Heart left ventricle (tissue), 16 donors: Measurements from ENCODE around the gene PPRC1. TPM values are rescaled to one million over a fixed set of nuclear protein-coding genes. Genes with fewer than 3 reads are reported as not detected.
A peak's percentile ranks its signal among the peaks of the same experiment; 100 is the strongest.
"Not testable (repeated sequence)": the region's sequence is repeated elsewhere in the genome, so short reads cannot be mapped to it uniquely, and the experiment has no call there.

ENCODE experiments used
- ATAC-seq, 4 donors: fragments of 200-7000 bp; cut with Tn5 transposase; one replicate each; pipeline ENCODE4 v1.9.1; 2020 to 2022; ENCODE audit warnings: moderate library complexity in 4 of 4, mild to moderate bottlenecking in 3 of 4, moderate number of reproducible peaks in 1 of 4
- DNase-seq, 5 donors: peaks; one replicate each; pipeline ENCODE4 v3.0.0-alpha.2; 2020
- H3K27ac ChIP-seq, 12 donors: fragments of 200-600 bp; sonication (generic) in 4 of 12; one replicate each; pipeline versions ENCODE4 v1.5.0 to v1.8.0; 2016 to 2022; ENCODE audit warnings: mild to moderate bottlenecking in 2 of 12
- H3K27me3 ChIP-seq, 9 donors: fragments of 200-600 bp; sonication (generic) in 2 of 9; one replicate each; pipeline versions ENCODE4 v1.5.1 to v1.8.0; 2016 to 2022; ENCODE audit warnings: mild to moderate bottlenecking in 3 of 9
- H3K36me3 ChIP-seq, 9 donors: fragments of 200-600 bp; sonication (generic) in 2 of 9; one replicate each; pipeline versions ENCODE4 v1.5.0 to v1.8.0; 2018 to 2022; ENCODE audit warnings: mild to moderate bottlenecking in 2 of 9
- H3K4me1 ChIP-seq, 12 donors: fragments of 200-600 bp; sonication (generic) in 4 of 12; one replicate each; pipeline versions ENCODE4 v1.5.0 to v1.8.0; 2016 to 2022; ENCODE audit warnings: mild to moderate bottlenecking in 3 of 12
- H3K4me3 ChIP-seq, 12 donors: fragments of 200-600 bp; sonication (generic) in 4 of 12; one replicate each; pipeline versions ENCODE4 v1.5.0 to v1.8.0; 2017 to 2022; ENCODE audit warnings: mild to moderate bottlenecking in 9 of 12, moderate library complexity in 4 of 12
- H3K9me3 ChIP-seq, 12 donors: fragments of 200-600 bp; sonication (generic) in 4 of 12; one replicate each; pipeline versions ENCODE4 v1.5.0 to v1.8.0; 2016 to 2022; ENCODE audit warnings: mild to moderate bottlenecking in 1 of 12
- POLR2A ChIP-seq, 2 donors: fragments of 450-650 bp; IDR thresholded peaks; one replicate each; pipeline ENCODE4 v1.6.1; 2017; ENCODE audit warnings: antibody characterized with exemption in 2 of 2, mild to moderate bottlenecking in 2 of 2, moderate library complexity in 2 of 2
- WGBS, 4 donors: extraction: QIAGEN DNeasy Blood & Tissue Kit in 2 of 4; methylation state at CpG; one replicate each; pipeline versions ENCODE4 v1.1.5 to v1.1.7; 2013 to 2018; 5-methylcytosine and 5-hydroxymethylcytosine counted together
- intact Hi-C, 10 donors: fragments of 100-400 bp; cut with DNase I; formaldehyde crosslinking; loops; one replicate each; pipeline versions ENCODE4 v1.11.1 to v1.14.2; 2022
- polyA plus RNA-seq, 2 donors: library from polyadenylated mRNA; stranded (reverse); fragments of 200-250 nt; gene quantifications; one replicate each; pipeline ENCODE4 v1.2.3, GENCODE V29; 2013
- total RNA-seq, 9 donors: library from RNA; depleted of rRNA in 2 of 9; stranded (reverse); fragments of >200 nt in 2 of 9; fragmentation: NEBNext Ultra II Directional in 3 of 9; extraction: Animal tissue kit (Norgen Biotek cat#: 25700) in 3 of 9; gene quantifications; one replicate each; pipeline versions ENCODE4 v1.1.0 to v1.2.4, GENCODE V29; 2016 to 2023
- TF ChIP-seq, protein P1 (sequence below), 12 donors: fragments of 200-600 bp; sonication (generic) in 4 of 12; IDR thresholded peaks; one replicate each; pipeline versions ENCODE4 v1.5.0 to v1.8.0; 2018 to 2022; ENCODE audit warnings: antibody characterized with exemption in 12 of 12, mild to moderate bottlenecking in 5 of 12
- donor health status: ischemic (EF 13 %, LVEDD 7.1; RV severe dilation, severe dysfunction).
- donor health status: healthy with polysubstance abuse.
- donor health status: DM: no; HTN: yes; CAD: no.
- donor health status: DM: no; HTN: no; CAD: no.
- donor health status: ischemic (EF 25% LVEDD 6.9; RV normal size, moderate dysfunction).
- donor health status: ischemic (EF 25% LVEDD 5.7; RV mildly dilated, moderate dysfunction).
- donor health status: healthy.
- donor health status: DM: yes; HTN: yes; CAD: no.
- donor health status: ischemic (EF 35%, LVEDD 5.7; RV mildly dilated, moderate dysfunction).
- donor health status: nonischemic (EF 11% LVEDD 7.7; RV severe dilation, severe dysfunction).
- donor health status: DM: yes; HTN: yes; CAD: no.
- donor health status: PGD.
- donor health status: ischemic (EF 29% LVEDD 5.4; RV normal size, mild dysfunction).
- donor health status: nonischemic (EF 23%, LVEDD 6.1; RV moderate dilation, normal function).

PPRC1 gene
- total and polyA plus RNA-seq, 11 donors, result 10.0 to 21.5 (median 14.9) TPM

DNA sequence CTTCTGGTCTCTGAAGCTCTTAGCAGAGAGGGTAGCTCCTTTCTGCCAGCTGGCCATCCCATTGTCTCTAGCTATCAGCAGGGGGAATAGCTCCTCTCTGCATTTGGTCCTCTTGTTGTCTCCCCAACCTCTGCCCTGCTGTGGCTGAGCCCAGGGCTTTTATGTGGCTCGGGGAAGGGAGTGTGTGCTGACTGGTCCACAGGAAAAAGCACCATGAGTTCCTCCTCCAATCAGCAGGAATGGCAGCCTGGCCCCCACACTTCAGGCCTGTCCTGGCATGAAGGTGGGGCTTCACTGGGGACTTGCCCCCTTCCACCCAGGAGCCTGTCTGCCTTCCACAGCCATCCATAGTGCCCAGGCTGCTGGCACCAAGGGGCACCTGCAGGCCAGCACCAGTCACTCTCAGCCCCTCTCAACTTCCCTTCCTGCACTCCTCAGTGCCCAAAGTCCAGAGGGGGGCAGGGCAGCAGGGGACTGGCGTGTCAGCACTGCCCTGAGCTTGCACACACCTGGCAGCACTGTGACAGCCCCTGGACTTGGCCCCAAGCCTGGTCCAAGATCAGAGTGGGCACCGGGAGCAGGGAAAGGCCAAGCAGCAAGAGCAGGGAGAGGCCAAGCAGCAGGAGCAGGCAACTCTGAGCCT lies 55.6 kb downstream of the PPRC1 start:
- Histone ChIP-seq H3K4me3 (no peak overlapping the region), H3K4me1 (peaks cover 0 to 19% (median 0%) of the 10 kb centered on the region in 12 donors), H3K27me3 (no peaks in the 10 kb centered on the region), H3K27ac (no peak overlapping the region), H3K9me3 (peaks cover 0 to 3% (median 0%) of the 10 kb centered on the region in 12 donors), H3K36me3 (no peaks in the 10 kb centered on the region)
- no peak for DNase-seq
- peak in 1 of 4 donors; percentile 44 for ATAC-seq
- TF ChIP-seq, protein P1, sequence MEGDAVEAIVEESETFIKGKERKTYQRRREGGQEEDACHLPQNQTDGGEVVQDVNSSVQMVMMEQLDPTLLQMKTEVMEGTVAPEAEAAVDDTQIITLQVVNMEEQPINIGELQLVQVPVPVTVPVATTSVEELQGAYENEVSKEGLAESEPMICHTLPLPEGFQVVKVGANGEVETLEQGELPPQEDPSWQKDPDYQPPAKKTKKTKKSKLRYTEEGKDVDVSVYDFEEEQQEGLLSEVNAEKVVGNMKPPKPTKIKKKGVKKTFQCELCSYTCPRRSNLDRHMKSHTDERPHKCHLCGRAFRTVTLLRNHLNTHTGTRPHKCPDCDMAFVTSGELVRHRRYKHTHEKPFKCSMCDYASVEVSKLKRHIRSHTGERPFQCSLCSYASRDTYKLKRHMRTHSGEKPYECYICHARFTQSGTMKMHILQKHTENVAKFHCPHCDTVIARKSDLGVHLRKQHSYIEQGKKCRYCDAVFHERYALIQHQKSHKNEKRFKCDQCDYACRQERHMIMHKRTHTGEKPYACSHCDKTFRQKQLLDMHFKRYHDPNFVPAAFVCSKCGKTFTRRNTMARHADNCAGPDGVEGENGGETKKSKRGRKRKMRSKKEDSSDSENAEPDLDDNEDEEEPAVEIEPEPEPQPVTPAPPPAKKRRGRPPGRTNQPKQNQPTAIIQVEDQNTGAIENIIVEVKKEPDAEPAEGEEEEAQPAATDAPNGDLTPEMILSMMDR (IDR thresholded peaks at IDR 0.05), result no peak
- no peak for TF ChIP-seq POLR2A (IDR thresholded peaks at IDR 0.05)
- intact Hi-C loops, result no loop called here
- WGBS, 4 donors, result 66 to 86% (median 77%) methylated on average over 2 to 3 of the region's 3 CpGs

DNA sequence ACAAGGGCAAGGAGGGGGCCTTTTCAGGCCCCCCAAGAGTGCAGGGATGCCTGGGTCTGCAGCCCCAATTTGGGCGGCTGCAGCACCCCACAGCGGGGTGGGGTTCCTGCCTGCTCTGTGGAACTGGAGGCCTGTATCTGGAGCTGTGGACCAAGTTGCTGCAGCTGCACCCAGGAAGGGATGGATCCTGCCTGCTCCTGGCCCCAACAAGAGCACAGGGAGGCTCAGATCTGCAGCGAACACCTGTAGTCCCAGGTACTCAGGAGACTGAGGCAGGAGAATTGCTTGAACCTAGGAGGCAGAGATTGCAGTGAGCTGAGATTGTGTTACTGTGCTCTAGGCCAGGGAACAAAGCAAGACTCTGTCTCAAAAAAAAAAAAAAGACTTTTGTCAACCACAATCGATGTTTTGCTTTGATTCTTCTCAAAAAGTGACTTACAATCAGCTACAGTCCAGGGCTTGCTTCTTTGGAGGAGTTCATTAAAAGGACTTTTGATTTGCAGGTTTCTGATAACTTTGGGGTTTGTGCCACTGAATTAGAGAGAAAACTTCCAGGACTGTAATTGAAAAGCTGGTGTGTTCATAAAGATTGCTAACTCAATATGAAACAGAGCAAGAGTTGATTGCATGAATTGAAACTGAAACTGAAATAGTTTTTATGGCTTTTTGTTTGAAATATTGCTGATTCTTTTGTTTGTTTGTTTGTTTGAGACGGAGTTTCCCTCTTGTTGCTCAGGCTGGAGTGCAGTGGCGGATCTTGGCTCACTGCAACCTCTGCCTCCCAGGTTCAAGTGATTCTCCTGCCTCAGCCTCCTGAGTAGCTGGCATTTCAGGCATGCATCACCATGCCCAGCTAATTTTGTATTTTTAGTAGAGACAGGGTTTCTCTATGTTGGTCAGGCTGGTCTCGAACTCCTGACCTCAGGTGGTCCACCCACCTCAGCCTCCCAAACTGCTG lies 56.4 kb downstream of the PPRC1 start:
- Histone ChIP-seq H3K4me3 (peak overlapping the region in 1 of 12 donors; percentile 13), H3K4me1 (peaks cover 0 to 19% (median 0%) of the 10 kb centered on the region in 12 donors)
- intact Hi-C loops, result not testable (repeated sequence)

DNA sequence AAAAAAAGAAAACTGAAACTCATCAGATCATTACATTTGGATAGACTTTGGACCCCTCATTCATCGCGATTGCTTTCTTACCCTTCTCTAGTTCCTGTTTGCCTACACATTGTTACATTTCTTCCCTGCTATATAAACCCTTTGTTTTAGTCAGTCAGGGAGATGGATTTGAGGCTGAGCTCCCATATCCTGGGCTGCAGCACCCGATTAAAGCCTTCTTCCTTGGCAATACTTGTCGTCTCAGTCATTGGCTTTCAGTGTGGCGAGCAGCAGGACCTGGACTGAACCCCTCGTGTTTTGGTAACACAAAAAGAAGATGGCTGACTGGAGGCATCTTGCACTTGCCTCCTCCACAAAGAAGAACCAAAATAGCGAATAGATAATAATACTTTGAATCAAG lies 59.1 kb downstream of the PPRC1 start:
- no peak overlapping the region for H3K4me3 ChIP-seq
- no peaks in the 10 kb centered on the region for H3K27me3 ChIP-seq
- peaks cover 0 to 3% (median 0%) of the 10 kb centered on the region in 12 donors for H3K9me3 ChIP-seq
- DNase-seq (no peak), ATAC-seq (no peak)
- no peak overlapping the region for H3K27ac ChIP-seq
- WGBS, 4 donors, result 75 to 81% (median 76%) methylated on average over 7 of the region's 7 CpGs
- no peak for TF ChIP-seq POLR2A (IDR thresholded peaks at IDR 0.05)
- TF ChIP-seq, protein P1 (IDR thresholded peaks at IDR 0.05), result no peak
- intact Hi-C loops, result no loop called here
- no peaks in the 10 kb centered on the region for H3K36me3 ChIP-seq
- H3K4me1 ChIP-seq, result peaks cover 0 to 19% (median 0%) of the 10 kb centered on the region in 12 donors

More for the DNA sequence above, 56.4 kb downstream of the PPRC1 start:
- not testable (repeated sequence) for DNase-seq, H3K36me3 ChIP-seq, H3K9me3 ChIP-seq, ATAC-seq, H3K27me3 ChIP-seq
- peak overlapping the region in 1 of 12 donors; percentile 71 for H3K27ac ChIP-seq
- WGBS, 4 donors, result 76 to 85% (median 81%) methylated on average over 5 to 7 of the region's 7 CpGs

DNA sequence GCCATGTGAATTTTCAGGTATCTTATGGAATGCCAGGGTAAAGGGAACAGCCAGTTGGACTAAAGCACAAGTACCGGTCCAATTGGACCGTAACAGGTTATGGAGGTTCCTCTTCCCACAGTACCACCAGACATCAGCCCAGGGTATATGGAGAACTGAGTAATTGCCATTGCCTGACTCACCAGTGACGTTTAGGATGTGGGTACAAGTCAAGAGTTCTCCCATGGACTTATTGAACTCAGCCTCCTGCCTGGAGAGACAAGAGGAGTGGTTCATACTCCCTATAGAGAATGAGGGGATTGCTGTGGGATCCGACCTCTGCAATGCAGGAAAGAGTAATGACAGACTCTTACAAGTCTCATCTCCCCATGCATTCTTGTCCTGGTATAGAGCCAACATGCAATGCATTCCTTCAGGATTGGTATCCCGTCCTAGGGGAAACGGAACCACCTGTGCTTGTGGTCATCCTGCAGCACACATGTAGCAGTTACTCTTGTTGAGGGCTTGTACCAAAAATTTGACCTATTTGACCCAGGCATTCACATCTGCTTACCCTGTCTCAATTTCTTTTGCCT lies 62.5 kb downstream of the PPRC1 start:
- 79 to 85% (median 81%) methylated on average over 6 of the region's 6 CpGs for WGBS, 4 donors
- Histone ChIP-seq H3K9me3 (peaks cover 0 to 3% (median 0%) of the 10 kb centered on the region in 12 donors), H3K27ac (no peak overlapping the region), H3K4me1 (no peaks in the 10 kb centered on the region), H3K4me3 (no peak overlapping the region), H3K27me3 (no peaks in the 10 kb centered on the region), H3K36me3 (no peaks in the 10 kb centered on the region)
- DNase-seq (no peak), ATAC-seq (no peak)
- TF ChIP-seq, protein P1 (IDR thresholded peaks at IDR 0.05), result no peak
- no peak for TF ChIP-seq POLR2A (IDR thresholded peaks at IDR 0.05)
- intact Hi-C loops, result no loop called here
